ENCODE data around the gene CABP2.

- TF ChIP-seq POLR2A (IDR thresholded peaks at IDR 0.05; ENCODE audit: low read length) (no peak), GATA1 (IDR thresholded peaks at IDR 0.05; ENCODE audit: low read depth, low read length) (no peak)
These were observed 21.5 kb upstream of the CABP2 start for GRCh38 chr11:67544616-67545242.
